Activated T-cell treated with anti-CD3 and anti-CD28 coated beads, Interleukin-2, amount 50 U/mL, for 72 hours (primary cell): Measurements from ENCODE around the gene NEK1. TPM values are rescaled to one million over a fixed set of nuclear protein-coding genes. Genes with fewer than 3 reads are reported as not detected.

Experiments used
- ATAC-seq, 2 donors: fragments of 150-1000 bp; cut with Tn5 transposase; replicated peaks in 1 of 2; 2 replicates each; pipeline ENCODE4 v1.10.0; 2021; ENCODE audit warnings: moderate library complexity in 2 of 2, mild to moderate bottlenecking in 1 of 2
- DNase-seq, 2 donors: peaks; one replicate each; pipeline ENCODE4 v3.0.0; 2021 to 2022; ENCODE audit warnings: mixed read lengths in 1 of 2
- H3K27ac Mint-ChIP-seq: one replicate; pipeline ENCODE4 v1.8.0; 2022; ENCODE audit warnings: mild to moderate bottlenecking, moderate library complexity, mixed read lengths
- H3K27me3 Mint-ChIP-seq: one replicate; pipeline ENCODE4 v1.8.0; 2022; ENCODE audit warnings: low read depth, mixed read lengths
- H3K36me3 Mint-ChIP-seq, 2 donors: one replicate each; pipeline ENCODE4 v1.8.0; 2022; ENCODE audit warnings: mixed read lengths in 2 of 2, mild to moderate bottlenecking in 1 of 2; ENCODE audit not compliant: insufficient read depth in 2 of 2
- H3K4me1 Mint-ChIP-seq: one replicate; pipeline ENCODE4 v1.8.0; 2022; ENCODE audit warnings: low read depth, mixed read lengths
- H3K4me3 Mint-ChIP-seq, 2 donors: one replicate each; pipeline ENCODE4 v1.8.0; 2022; ENCODE audit warnings: mild to moderate bottlenecking in 2 of 2, mixed read lengths in 2 of 2, moderate library complexity in 2 of 2
- H3K9me3 Mint-ChIP-seq, 2 donors: one replicate each; pipeline ENCODE4 v1.8.0; 2022; ENCODE audit warnings: mixed read lengths in 2 of 2
- total RNA-seq, 2 donors: library from RNA; stranded (reverse); gene quantifications; one replicate each; pipeline ENCODE4 v1.2.3, GENCODE V29; 2022

Gene NEK1
- total RNA-seq, 2 donors from 2014 or later, result 15.1 to 15.7 TPM

GRCh38 chr4:169372791-169373190 lies 239.6 kb downstream of the NEK1 start:
- H3K27ac Mint-ChIP-seq, result no peak overlapping the region
- no peak for DNase-seq
- H3K27me3 Mint-ChIP-seq, result no peaks in the 10 kb centered on the region
- H3K9me3 Mint-ChIP-seq, result peaks cover 5 to 8% of the 10 kb centered on the region in 2 donors
- no peak overlapping the region for H3K4me3 Mint-ChIP-seq
- peaks cover 7 to 9% of the 10 kb centered on the region in 2 donors for H3K36me3 Mint-ChIP-seq
- H3K4me1 Mint-ChIP-seq, result no peaks in the 10 kb centered on the region
- no peak for ATAC-seq

- no peak for DNase-seq
- H3K27ac Mint-ChIP-seq, result no peak overlapping the region
- H3K4me3 Mint-ChIP-seq, result no peak overlapping the region
- no peaks in the 10 kb centered on the region for H3K36me3 Mint-ChIP-seq
- H3K9me3 Mint-ChIP-seq, result peaks cover 0 to 4% of the 10 kb centered on the region in 2 donors
- H3K4me1 Mint-ChIP-seq, result no peaks in the 10 kb centered on the region
- ATAC-seq, result no peak
- no peaks in the 10 kb centered on the region for H3K27me3 Mint-ChIP-seq
These were observed 242.7 kb downstream of the NEK1 start for GRCh38 chr4:169369634-169370033.

GRCh38 chr4:169367826-169368225 lies 244.6 kb downstream of the NEK1 start:
- Mint-ChIP-seq H3K4me1 (no peaks in the 10 kb centered on the region), H3K4me3 (no peak overlapping the region), H3K9me3 (peaks cover 0 to 4% of the 10 kb centered on the region in 2 donors), H3K27me3 (no peaks in the 10 kb centered on the region), H3K36me3 (no peaks in the 10 kb centered on the region), H3K27ac (no peak overlapping the region)
- ATAC-seq (no peak), DNase-seq (no peak)

- Mint-ChIP-seq H3K4me1 (no peaks in the 10 kb centered on the region), H3K4me3 (no peak overlapping the region), H3K36me3 (no peaks in the 10 kb centered on the region), H3K27me3 (no peaks in the 10 kb centered on the region), H3K27ac (no peak overlapping the region), H3K9me3 (peaks cover 0 to 4% of the 10 kb centered on the region in 2 donors)
- no peak for ATAC-seq
- DNase-seq, result no peak
These were observed 245.6 kb downstream of the NEK1 start for GRCh38 chr4:169366821-169367220.

GRCh38 chr4:169362607-169363006 lies 249.8 kb downstream of the NEK1 start:
- H3K4me3 Mint-ChIP-seq, result no peak overlapping the region
- H3K9me3 Mint-ChIP-seq, result peaks cover 0 to 4% of the 10 kb centered on the region in 2 donors
- no peaks in the 10 kb centered on the region for H3K4me1 Mint-ChIP-seq
- H3K27ac Mint-ChIP-seq, result no peak overlapping the region
- no peak for ATAC-seq
- no peak for DNase-seq
- H3K27me3 Mint-ChIP-seq, result no peaks in the 10 kb centered on the region
- H3K36me3 Mint-ChIP-seq, result no peaks in the 10 kb centered on the region

GRCh38 chr4:169361756-169362155 lies 250.6 kb downstream of the NEK1 start:
- no peak for ATAC-seq
- Mint-ChIP-seq H3K27ac (no peak overlapping the region), H3K4me1 (no peaks in the 10 kb centered on the region), H3K27me3 (no peaks in the 10 kb centered on the region), H3K4me3 (no peak overlapping the region), H3K9me3 (peaks cover 0 to 4% of the 10 kb centered on the region in 2 donors), H3K36me3 (no peaks in the 10 kb centered on the region)
- DNase-seq, result no peak

GRCh38 chr4:169359961-169360360 lies 252.4 kb downstream of the NEK1 start:
- no peaks in the 10 kb centered on the region for H3K4me1 Mint-ChIP-seq
- no peaks in the 10 kb centered on the region for H3K9me3 Mint-ChIP-seq
- H3K4me3 Mint-ChIP-seq, result no peak overlapping the region
- H3K36me3 Mint-ChIP-seq, result no peaks in the 10 kb centered on the region
- ATAC-seq (no peak), DNase-seq (no peak)
- no peak overlapping the region for H3K27ac Mint-ChIP-seq
- no peaks in the 10 kb centered on the region for H3K27me3 Mint-ChIP-seq

GRCh38 chr4:169352360-169352759 lies 260.0 kb downstream of the NEK1 start:
- Mint-ChIP-seq H3K4me3 (no peak overlapping the region), H3K4me1 (no peaks in the 10 kb centered on the region), H3K9me3 (peaks cover 0 to 2% of the 10 kb centered on the region in 2 donors), H3K36me3 (no peaks in the 10 kb centered on the region), H3K27ac (no peak overlapping the region), H3K27me3 (no peaks in the 10 kb centered on the region)
- DNase-seq (no peak), ATAC-seq (no peak)

- peaks cover 0 to 2% of the 10 kb centered on the region in 2 donors for H3K9me3 Mint-ChIP-seq
- ATAC-seq, result no peak
- no peak overlapping the region for H3K4me3 Mint-ChIP-seq
- no peak overlapping the region for H3K27ac Mint-ChIP-seq
- no peaks in the 10 kb centered on the region for H3K36me3 Mint-ChIP-seq
- no peak for DNase-seq
- no peaks in the 10 kb centered on the region for H3K4me1 Mint-ChIP-seq
- H3K27me3 Mint-ChIP-seq, result no peaks in the 10 kb centered on the region
These were observed 260.5 kb downstream of the NEK1 start for GRCh38 chr4:169351872-169352271.

- no peaks in the 10 kb centered on the region for H3K4me1 Mint-ChIP-seq
- H3K4me3 Mint-ChIP-seq, result no peak overlapping the region
- H3K36me3 Mint-ChIP-seq, result no peaks in the 10 kb centered on the region
- H3K27me3 Mint-ChIP-seq, result no peaks in the 10 kb centered on the region
- ATAC-seq (no peak), DNase-seq (no peak)
- no peaks in the 10 kb centered on the region for H3K9me3 Mint-ChIP-seq
- H3K27ac Mint-ChIP-seq, result no peak overlapping the region
These were observed 263.8 kb downstream of the NEK1 start for GRCh38 chr4:169348541-169348940.

- ATAC-seq, result no peak
- Mint-ChIP-seq H3K27ac (no peak overlapping the region), H3K9me3 (no peaks in the 10 kb centered on the region), H3K4me3 (no peak overlapping the region), H3K27me3 (no peaks in the 10 kb centered on the region), H3K4me1 (no peaks in the 10 kb centered on the region), H3K36me3 (no peaks in the 10 kb centered on the region)
- DNase-seq, result no peak
These were observed 265.5 kb downstream of the NEK1 start for GRCh38 chr4:169346840-169347239.

GRCh38 chr4:169345316-169345721 lies 267.1 kb downstream of the NEK1 start:
- no peaks in the 10 kb centered on the region for H3K36me3 Mint-ChIP-seq
- ATAC-seq (no peak), DNase-seq (no peak)
- no peaks in the 10 kb centered on the region for H3K4me1 Mint-ChIP-seq
- H3K27ac Mint-ChIP-seq, result no peak overlapping the region
- no peaks in the 10 kb centered on the region for H3K9me3 Mint-ChIP-seq
- no peak overlapping the region for H3K4me3 Mint-ChIP-seq
- no peaks in the 10 kb centered on the region for H3K27me3 Mint-ChIP-seq
